Mammary epithelial cell (primary cell): ENCODE results near the gene CTBP2.

Experiments used
- CTCF ChIP-seq, 2 donors: IDR thresholded peaks in 1 of 2; conservative IDR thresholded peaks in 1 of 2; 2 replicates each; pipeline ENCODE4 v1.5.1; 2011 to 2012; ENCODE audit warnings: inconsistent platforms in 2 of 2, low read length in 2 of 2, mild to moderate bottlenecking in 2 of 2, control low read depth in 1 of 2, low read depth in 1 of 2; ENCODE audit not compliant: insufficient read depth in 1 of 2; ENCODE audit errors: extremely low read depth in 1 of 2
- EZH2 ChIP-seq: IDR thresholded peaks from 2 replicates; pipeline ENCODE4 v1.6.1; 2012; ENCODE audit warnings: low read length, inconsistent platforms, borderline replicate concordance

- TF ChIP-seq CTCF (conservative IDR thresholded peaks at IDR 0.05 in 1 of 2, IDR thresholded peaks at IDR 0.05 in 1 of 2; ENCODE audit: extremely low read depth in 1 of 2, insufficient read depth in 1 of 2, low read depth in 1 of 2, low read length in 2 of 2) (no peak), EZH2 (no peak)
Observed at GRCh38 chr10:125076891-125077541, 83.3 kb downstream of the CTBP2 start.
